Skeletal muscle cell (primary cell): ENCODE data around the gene NTSR2.

ENCODE experiments used
- DNase-seq: peaks from one replicate; pipeline ENCODE4 v3.0.0-alpha.2; 2010; ENCODE audit warnings: low read depth
- H3K4me3 ChIP-seq: 2 replicates; pipeline ENCODE4 v1.5.1; 2011; ENCODE audit warnings: low read depth, mild to moderate bottlenecking, control low read depth, low read length, moderate library complexity

The NTSR2 gene, protein sequence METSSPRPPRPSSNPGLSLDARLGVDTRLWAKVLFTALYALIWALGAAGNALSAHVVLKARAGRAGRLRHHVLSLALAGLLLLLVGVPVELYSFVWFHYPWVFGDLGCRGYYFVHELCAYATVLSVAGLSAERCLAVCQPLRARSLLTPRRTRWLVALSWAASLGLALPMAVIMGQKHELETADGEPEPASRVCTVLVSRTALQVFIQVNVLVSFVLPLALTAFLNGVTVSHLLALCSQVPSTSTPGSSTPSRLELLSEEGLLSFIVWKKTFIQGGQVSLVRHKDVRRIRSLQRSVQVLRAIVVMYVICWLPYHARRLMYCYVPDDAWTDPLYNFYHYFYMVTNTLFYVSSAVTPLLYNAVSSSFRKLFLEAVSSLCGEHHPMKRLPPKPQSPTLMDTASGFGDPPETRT

DNA sequence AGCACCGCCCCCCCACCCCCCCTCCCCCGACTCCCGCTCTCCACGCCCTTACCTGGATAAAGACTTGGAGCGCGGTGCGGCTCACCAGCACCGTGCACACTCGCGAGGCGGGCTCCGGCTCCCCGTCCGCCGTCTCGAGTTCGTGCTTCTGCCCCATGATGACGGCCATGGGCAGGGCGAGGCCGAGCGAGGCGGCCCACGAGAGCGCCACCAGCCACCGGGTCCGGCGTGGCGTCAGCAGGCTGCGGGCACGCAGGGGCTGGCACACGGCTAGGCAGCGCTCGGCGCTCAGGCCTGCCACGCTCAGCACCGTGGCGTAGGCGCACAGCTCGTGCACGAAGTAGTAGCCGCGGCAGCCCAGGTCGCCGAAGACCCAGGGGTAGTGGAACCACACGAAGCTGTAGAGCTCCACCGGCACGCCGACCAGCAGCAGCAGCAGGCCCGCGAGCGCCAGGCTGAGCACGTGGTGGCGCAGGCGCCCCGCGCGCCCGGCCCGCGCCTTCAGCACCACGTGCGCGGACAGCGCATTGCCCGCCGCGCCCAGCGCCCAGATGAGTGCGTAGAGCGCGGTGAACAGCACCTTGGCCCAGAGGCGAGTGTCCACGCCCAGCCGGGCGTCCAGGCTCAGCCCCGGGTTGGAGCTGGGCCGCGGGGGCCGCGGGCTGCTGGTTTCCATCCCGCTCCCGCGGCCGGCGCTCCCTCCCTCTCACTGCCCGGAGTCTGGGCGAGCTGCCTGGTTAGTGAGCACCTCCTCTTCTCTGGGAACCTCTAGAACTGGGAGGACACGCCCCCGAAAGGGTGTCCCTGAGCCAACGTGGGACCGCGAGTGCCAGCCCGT lies at the start of gene NTSR2:
NTSR2 (minus strand) TSS at position 742 of the 838 bp plus-strand sequence; CDS start at position 676, 66 bp downstream.
- peak; percentile 24 for DNase-seq
- peak within 1 kb of the TSS; percentile 10 for H3K4me3 ChIP-seq

DNA sequence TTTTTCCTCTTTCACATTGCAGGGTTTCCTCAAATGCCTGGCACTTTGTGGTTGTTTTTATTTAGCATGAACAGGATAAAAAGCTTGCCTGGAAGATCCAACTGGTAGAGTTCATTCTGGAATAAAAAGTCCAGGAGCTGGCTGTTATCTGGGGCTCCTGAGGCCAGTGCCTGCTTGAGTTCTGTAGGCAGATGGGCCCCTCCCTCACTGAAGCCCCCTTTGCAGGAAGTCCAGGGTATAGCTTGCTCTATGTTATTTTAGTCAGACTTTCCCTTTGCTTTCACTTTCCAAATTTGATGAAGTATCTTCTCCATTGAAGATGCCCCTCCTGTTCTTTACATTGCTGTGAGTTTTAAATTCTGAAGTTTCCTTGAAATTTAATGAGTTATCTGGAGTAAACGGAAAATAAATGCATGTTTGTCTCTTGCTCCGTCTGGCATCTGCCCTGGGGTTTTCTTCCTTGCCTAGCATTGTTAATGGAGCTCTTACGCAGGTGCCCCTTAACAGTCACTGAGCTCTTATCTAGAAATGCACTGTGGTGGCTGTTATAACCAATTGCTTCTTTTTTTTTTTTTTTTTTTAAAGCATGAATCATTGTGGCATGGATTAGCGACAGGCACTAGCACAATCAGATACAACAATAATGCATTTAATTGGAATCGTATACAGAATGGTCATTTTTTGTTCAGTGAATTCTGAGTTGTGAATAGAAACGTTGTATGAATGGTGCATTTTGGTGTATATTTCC lies 49.4 kb upstream of the NTSR2 start:
- no peak for DNase-seq
- no peak overlapping the region for H3K4me3 ChIP-seq

DNA sequence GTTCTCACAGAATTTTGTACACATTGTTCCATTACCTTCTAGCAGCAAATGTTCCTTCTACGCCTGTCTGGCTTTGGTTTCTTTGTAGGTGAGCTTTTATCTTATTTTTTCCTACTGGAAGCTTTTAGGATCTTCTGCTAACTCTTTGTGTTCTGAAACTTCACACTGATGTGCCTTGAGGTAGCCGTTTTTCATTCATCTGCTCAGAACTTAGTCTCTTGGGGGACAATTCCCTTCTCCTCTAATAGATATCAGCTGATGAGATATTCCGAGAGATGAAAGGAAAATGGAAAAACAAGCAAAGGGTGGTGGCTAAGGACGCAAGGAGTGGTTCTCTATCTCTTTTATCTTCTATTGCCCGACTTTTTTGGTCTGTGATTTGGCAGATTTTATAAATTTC lies 48.6 kb upstream of the NTSR2 start:
- H3K4me3 ChIP-seq = no peak overlapping the region
- no peak for DNase-seq

DNA sequence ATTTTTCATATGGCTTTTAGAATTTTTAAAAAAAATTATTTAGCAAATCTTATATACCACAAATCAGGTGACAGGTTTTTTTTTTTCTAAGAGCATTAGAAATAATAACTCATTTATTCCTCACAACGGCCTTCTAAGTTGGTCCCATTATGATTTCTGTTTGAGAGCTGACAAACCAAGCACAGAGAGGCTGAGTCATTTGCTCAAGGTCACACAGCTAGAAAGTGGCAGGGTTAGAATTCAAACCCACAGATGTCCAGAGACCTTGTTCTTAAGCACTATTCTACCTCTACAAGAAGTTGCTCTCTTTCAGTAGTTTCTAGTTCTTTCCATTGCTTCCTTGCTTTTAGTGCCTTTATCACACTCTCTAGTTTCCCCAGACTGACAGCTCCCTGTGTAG lies 47.6 kb upstream of the NTSR2 start:
- H3K4me3 ChIP-seq = no peak overlapping the region
- DNase-seq = no peak

DNA sequence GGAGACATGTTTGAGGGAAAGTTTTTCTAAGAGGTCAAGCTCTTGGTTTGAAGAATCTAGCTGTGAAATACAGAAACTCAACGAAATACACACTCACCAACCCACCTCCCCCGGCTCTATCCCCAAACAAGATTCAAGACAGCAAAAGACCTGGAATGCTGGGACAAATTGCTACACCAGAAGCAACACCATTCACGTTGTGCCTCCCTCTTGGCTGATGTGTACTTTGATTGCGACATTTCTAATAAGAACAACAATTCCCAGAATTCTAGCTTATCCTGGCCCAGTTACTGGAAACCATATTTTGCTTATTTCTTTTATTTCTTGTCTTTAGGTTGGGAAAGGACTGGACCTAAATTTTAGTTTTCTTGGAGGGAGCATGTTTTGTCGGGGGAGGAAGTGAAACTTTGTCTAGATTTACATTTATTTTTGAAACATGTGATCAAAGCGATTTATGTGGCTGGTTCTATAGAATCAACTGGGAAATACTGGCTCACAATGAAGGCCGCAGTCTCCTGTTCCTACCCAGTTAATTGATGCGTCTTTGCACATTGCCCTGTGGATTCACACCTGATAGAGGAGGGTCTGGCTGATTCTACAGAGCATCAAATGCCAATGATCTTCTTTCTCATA lies 46.8 kb upstream of the NTSR2 start:
- H3K4me3 ChIP-seq = no peak overlapping the region
- peak; percentile 62 for DNase-seq

DNA sequence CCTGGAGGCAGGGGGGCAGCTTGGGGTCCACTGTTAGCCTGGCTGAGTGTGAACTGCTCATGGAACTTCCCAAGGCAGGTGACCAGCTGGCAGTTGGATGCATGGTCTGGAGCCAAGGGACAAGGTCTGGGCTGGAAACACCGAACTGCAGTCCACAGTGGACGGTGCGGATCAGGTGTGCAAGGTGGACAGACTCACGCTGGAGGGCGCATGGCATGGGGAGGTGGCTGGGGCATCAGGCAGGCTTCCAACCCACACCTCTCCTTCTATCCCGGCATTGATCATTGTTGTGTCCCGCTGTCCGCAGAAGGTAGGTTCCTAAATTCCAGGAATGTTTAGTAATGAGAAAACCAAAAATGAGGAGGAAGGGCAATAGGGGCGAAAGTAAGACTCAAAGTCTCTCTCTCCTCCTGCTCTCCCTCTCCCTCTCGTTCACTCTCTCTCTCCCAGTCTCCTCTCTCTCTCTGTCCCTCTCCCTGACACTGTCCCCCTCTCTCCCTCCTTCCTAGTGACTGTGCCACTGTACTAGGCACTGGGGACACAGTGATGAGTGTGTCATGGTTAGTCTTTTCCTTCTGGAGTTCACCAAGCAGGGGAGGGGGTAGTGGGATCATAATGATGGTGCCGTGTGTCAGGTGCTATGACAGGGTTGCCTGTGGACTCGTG lies 46.1 kb upstream of the NTSR2 start:
- DNase-seq = no peak
- H3K4me3 ChIP-seq = no peak overlapping the region

DNA sequence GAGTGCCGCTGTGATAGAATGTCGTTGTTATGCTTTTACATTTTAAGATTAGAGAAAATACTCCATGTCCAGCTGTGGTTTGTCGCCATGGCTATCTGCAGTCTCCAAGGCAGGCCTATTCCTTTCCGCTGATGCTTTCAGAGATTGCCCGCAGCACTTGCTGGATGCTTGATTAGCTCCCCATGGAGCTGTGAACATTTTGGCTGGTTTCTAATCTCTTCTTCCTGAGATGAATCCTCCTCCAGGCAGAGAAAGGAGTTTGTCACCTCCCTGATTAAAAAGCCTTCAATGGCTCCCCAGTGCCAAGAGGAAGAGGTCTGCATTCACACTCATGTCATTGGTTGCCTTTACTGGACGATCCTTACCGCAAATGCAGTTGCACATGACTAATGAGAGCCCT lies 43.8 kb upstream of the NTSR2 start:
- H3K4me3 ChIP-seq = no peak overlapping the region
- no peak for DNase-seq

DNA sequence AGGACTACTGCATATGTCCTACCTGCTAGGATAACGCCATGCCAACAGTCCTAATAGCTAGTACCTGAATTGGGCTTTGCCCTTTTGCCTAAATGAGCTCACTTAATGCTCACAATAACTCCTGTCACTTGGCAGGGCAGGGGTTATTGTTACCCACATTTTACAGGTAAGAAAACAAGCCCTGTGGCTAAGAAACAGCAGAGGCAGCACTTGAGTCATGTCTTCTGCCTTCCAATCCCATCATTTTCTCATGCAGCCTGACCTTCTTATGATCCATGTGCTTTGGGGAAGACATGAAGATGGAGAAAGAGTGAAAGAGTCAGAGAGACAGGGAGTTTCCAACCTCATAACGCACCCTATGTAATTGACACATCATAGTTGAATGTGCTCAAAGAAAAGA lies 42.9 kb upstream of the NTSR2 start:
- no peak for DNase-seq
- H3K4me3 ChIP-seq = no peak overlapping the region

DNA sequence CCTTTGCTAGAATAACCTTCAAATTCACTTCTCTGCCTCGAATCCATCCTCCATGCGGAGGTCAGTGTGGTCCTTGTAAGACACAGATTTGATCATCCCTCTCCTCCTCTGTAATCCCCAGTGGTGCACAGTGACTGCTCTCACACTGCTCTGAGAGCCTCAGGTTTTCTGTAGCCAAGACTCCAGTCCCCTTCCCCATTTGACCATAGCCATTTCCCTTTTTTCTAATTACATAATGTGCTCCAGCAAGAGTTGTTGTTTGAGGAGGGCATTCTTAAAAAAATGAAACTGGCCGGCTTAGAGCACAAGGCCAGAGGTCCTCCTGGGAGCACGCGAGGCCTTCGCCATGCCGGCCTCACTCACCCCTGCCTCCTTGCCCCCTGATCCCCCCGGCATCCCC lies 41.8 kb upstream of the NTSR2 start:
- no peak overlapping the region for H3K4me3 ChIP-seq
- no peak for DNase-seq

DNA sequence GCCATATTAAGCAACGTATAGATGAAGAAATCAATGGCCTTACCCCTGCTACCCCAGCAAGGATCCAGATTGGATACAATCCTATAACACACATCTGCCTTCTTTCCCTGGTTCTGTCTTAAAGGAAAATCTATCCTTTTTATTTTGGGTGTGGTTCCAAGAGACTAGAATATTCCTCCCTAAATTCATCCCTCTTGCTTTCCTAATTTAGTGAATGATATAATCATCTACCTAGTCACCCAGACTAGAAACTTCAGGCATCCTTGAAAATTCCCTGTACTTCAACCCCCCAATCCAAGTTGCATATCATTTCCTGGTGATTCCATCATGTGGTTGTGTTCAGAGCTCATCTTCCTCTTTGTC lies 41.3 kb upstream of the NTSR2 start:
- no peak overlapping the region for H3K4me3 ChIP-seq
- DNase-seq = no peak

DNA sequence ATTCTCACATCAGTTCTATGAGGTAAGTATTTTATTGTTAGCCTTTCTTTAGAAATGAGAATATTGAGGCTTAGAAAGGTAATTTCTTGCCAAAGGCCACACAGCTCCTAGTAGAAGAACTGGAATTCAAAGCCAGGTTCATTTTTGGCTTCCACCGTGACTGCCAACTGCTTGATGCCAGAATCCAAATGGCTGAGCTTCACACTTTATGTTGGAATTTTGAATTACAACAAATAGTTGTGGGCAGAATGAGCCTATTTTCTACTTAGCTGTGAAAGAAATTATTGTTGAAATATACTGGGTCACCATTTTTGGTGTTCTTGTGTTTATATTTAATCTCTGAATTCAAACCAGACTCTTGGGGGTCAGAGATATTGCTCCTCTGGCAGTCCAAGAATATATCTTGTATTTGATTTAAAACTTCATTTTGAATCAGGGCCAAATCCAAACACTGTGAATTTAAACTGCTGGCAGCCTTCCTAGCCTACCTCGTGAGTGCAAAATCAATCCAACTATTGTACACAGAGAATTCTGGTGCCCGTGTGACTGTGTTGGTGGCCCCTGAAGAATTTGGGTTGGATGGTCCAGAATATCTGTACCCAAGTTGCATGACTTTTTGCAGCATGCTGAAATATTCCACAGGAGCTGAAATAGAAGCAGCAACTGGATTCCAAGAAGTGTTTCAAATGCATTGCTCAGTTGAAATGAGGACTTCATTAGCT lies 40.8 kb upstream of the NTSR2 start:
- H3K4me3 ChIP-seq = no peak overlapping the region
- DNase-seq = no peak

DNA sequence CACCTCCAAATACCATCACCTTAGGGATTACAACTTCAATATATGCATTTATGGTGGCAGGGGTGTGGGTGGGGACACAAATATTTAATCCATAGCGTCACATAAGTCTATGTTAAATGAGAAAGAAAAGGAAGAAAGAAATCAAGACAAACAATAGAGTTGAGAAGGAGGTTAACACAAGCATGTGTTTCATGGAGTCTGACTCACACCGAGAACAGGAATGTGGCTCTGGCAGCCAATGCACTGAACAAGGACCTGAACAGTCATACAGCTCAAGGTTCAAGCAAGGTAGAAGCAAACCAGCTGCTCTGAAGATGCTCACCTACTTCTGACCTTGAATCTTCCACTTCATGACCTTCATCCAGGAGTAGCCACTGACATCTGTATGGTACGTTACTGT lies 40.2 kb upstream of the NTSR2 start:
- peak; percentile 64 for DNase-seq

DNA sequence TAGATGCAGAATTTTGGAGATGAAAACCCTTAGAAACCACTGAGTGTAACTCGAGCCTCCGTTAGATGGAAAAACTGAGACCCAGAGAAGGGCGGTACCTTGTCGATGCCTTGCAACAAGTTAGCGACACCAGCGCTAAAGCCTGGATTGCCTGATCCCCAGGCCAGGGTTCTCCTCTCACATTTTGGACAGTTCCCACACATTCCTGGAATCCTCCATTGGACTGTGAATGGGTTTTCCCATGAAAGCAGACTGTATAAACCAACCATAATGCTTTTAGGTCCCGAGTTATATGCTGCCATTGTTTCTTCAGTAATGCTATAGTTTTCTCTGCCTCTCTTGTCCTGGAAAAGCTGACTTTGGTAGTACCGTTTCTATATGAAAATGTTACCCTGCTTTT lies 39.3 kb upstream of the NTSR2 start:
- H3K4me3 ChIP-seq = no peak overlapping the region
- DNase-seq = no peak

More for the DNA sequence above, 40.2 kb upstream of the NTSR2 start:
- no peak overlapping the region for H3K4me3 ChIP-seq

DNA sequence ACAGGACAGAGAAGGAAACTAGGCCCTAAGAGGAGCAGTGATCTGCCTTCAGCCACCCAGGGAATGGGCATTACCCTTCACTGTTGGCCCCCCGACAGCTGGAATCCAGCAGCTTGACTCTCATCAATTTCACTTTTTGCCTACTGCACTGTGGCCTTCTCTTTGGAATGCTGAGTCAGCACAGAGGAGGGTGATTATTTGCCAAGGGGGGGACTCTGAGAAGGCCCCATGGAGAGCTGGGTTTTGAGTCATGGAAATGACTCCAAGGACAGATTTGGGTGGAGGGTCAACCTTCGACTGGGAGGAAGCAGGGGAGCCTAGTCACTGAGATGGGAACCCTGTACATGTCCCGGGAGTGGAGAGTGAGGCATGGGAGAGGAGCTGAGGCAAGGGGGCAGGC lies 38.1 kb upstream of the NTSR2 start:
- no peak for DNase-seq
- H3K4me3 ChIP-seq = no peak overlapping the region

DNA sequence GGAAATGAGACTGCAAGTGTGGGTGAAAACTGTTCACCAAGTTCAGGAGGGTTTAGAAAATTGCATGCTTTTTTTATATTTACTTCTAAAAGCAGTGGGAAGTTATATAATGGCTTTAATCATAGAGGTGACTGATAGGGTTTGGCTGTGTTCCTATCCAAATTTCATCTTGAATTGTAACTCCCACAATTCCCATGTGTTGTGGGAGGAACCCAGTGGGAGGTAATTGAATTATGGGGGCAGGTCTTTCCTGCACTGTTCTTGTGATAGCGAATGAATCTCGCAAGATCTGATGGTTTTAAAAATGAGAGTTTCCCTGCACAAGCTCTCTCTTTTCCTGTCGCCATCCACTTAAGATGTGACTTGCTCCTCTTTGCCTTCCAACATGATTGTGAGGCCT lies 35.7 kb upstream of the NTSR2 start:
- no peak overlapping the region for H3K4me3 ChIP-seq
- no peak for DNase-seq

DNA sequence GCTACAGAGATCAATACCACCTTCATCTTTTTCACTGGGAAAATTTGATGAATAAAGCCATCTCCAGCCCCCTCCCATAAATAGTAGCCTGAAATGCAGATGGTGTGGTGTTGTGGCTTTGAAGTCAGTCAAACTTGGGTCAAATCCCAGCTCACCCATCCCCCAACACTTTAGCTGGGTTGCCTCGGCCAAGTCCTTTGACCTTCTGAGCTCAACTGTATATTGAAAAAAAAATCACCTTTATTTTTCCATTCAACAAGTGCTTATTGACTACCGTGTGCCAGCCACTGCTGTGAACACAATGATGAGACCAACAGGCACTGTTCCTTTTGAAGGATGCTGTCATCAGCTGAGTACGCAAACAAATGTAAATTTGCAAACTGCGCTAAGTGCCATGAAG lies 35.1 kb upstream of the NTSR2 start:
- DNase-seq = no peak
- no peak overlapping the region for H3K4me3 ChIP-seq

DNA sequence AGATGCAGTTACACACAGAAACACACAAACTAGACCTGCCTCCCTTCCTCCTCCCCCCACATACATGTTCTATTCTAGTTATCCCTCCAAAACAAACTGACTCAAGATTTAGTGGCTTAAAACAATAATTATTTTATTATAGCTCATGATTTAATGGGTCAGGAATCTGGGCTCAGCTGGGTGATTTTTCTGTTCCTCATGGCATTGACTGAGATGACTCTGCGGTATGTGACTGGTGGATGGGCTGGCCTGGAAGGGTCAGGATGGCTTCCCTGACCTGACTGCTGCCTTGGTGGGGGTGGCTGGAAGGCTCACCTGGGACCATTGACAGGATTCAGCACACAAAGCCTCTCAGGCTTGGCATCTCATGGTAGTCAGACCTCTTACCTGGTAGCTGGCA lies 33.7 kb upstream of the NTSR2 start:
- DNase-seq = no peak

DNA sequence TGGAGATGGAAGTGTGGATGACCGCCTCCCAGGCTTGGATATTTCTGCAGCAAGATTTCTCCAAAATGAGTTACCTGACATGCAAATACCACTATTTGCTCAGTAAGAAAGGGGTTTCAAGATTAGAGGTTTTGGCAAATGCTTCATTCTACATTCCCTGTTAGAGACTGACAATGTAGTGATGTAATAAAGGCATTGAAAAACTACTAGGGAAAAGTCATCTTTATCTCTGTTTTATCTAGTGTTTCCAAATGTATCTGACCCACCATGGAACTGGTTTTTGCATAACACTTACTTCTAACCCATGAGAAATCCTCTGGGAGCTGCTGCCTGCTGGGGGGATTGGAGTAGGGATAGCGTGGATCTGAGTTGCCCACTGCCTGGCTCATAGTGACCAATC lies 33.0 kb upstream of the NTSR2 start:
- no peak for DNase-seq
- no peak overlapping the region for H3K4me3 ChIP-seq

More for the DNA sequence above, 33.7 kb upstream of the NTSR2 start:
- no peak overlapping the region for H3K4me3 ChIP-seq
